IPS-18a (cell line): ENCODE data around the gene TMEM18.

Source experiments
- H3K27ac ChIP-seq: one replicate; pipeline ENCODE4 v1.5.1; 2013; ENCODE audit warnings: low read length
- H3K27me3 ChIP-seq: one replicate; pipeline ENCODE4 v1.6.1; 2013; ENCODE audit warnings: mild to moderate bottlenecking, low read length; ENCODE audit not compliant: control insufficient read depth, insufficient read depth
- H3K36me3 ChIP-seq: one replicate; pipeline ENCODE4 v1.6.1; 2013; ENCODE audit warnings: low read depth, low read length; ENCODE audit not compliant: control insufficient read depth
- H3K4me1 ChIP-seq: one replicate; pipeline ENCODE4 v1.6.1; 2013; ENCODE audit warnings: low read depth, low read length; ENCODE audit not compliant: control insufficient read depth
- H3K4me3 ChIP-seq: one replicate; pipeline ENCODE4 v1.5.1; 2013; ENCODE audit warnings: low read length
- H3K9ac ChIP-seq: one replicate; pipeline ENCODE4 v1.6.1; 2013; ENCODE audit warnings: mild to moderate bottlenecking, low read length, moderate library complexity
- H3K9me3 ChIP-seq: one replicate; pipeline ENCODE4 v1.6.1; 2013; ENCODE audit warnings: low read depth, low read length; ENCODE audit not compliant: control insufficient read depth

The TMEM18 gene

DNA sequence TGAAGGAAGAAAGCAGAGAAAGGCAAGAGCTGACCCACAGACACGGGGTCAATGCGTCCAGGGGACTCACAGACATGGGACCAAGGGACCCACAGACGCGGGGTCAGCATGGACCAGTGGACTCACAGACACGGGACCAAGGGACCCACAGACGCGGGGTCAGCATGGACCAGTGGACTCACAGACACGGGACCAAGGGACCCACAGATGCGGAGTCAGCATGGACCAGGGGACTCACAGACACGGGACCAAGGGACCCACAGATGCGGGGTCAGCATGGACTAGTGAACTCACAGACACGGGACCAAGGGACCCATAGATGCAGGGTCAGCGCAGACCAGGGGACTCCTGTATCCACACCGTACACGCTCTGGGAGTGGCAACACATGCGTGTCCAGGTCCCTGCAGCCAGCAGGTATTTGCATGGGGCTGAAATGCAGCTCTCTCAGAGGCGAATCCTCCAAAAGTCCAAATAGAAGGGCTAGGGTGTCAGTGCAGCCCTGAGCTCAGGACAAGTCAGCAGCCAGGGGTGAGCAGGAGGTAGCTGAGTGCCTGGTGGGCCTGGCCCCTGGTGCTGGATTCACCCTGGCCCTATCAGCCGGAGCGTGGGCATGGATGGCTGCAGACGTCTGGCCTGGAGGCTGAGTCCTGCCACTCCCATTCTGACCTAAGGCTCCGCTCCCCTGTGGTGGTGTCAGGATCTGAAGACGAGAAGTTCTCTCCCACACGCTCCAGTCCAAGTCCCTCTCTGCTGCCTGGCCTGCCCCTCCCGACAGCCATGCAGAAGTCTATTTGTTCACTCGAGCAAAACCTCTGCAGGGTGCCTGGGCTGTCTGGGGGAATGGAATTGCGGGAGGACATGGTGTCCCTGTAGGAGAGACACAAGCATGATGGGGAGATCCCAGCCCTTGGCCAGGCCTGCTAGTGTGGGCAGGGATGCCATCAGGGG is 28.5 kb downstream of the TMEM18 start:
- no peaks in the 10 kb centered on the region for H3K9me3 ChIP-seq
- H3K4me1 ChIP-seq, result no peaks in the 10 kb centered on the region
- no peak overlapping the region for H3K27ac ChIP-seq
- H3K4me3 ChIP-seq, result no peak overlapping the region
- H3K36me3 ChIP-seq, result no peaks in the 10 kb centered on the region
- H3K9ac ChIP-seq, result no peak overlapping the region
- no peaks in the 10 kb centered on the region for H3K27me3 ChIP-seq

DNA sequence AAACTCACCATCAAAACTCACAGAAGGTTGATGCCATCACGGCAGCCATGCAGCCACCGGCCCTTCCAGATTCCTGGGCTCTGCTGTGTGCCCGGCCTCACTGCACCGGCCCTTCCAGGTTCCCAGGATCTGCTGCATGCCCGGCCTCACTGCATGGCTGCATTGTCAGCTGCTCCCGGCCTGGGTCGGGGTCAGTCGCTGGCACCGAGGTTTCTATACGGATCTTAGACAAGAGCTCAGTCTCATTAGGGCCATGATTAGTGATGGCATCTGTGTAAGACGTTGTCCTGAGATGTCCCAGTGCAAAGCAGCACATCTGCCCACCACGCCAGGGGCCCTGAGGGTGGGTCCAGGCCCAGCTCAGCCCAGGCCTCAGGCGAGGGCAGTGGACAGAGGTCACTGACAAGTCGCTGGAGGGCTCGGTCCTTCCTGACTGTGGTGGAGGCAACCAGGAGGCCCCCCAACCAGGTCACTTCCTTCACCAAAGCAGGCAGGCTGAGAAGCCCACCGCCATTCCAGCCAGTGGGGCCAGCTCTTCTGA is 29.4 kb downstream of the TMEM18 start:
- no peaks in the 10 kb centered on the region for H3K27me3 ChIP-seq
- H3K4me1 ChIP-seq, result no peaks in the 10 kb centered on the region
- no peaks in the 10 kb centered on the region for H3K36me3 ChIP-seq
- H3K27ac ChIP-seq, result no peak overlapping the region
- H3K9me3 ChIP-seq, result no peaks in the 10 kb centered on the region
- no peak overlapping the region for H3K4me3 ChIP-seq
- H3K9ac ChIP-seq, result no peak overlapping the region

GRCh38 chr2:647003-647560 is 30.1 kb downstream of the TMEM18 start:
- Histone ChIP-seq H3K27me3 (no peaks in the 10 kb centered on the region), H3K9me3 (no peaks in the 10 kb centered on the region), H3K36me3 (no peaks in the 10 kb centered on the region), H3K9ac (no peak overlapping the region), H3K4me3 (no peak overlapping the region), H3K4me1 (no peaks in the 10 kb centered on the region), H3K27ac (no peak overlapping the region)

DNA sequence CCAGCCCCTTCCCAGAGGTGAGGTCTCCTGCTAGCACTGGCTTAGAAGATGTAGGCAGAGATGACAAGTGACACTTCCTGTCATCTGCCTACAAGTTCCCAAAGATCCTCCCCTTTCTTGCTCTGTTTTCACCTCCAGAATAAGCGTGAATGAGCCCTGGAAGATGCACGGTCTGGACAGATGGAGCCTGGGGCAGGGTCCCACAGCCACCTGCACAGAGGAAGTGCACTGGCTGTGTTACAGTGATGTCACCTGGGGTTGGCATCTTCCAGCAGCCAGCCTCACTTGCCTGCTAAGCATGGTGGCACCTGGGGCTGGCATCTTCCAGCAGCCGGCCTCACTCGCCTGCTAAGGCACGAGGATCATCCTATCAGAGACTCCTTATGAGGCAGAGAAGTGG is 32.3 kb downstream of the TMEM18 start:
- H3K27ac ChIP-seq, result no peak overlapping the region
- H3K4me3 ChIP-seq, result no peak overlapping the region
- H3K9me3 ChIP-seq, result no peaks in the 10 kb centered on the region
- H3K27me3 ChIP-seq, result no peaks in the 10 kb centered on the region
- no peak overlapping the region for H3K9ac ChIP-seq
- no peaks in the 10 kb centered on the region for H3K4me1 ChIP-seq
- H3K36me3 ChIP-seq, result no peaks in the 10 kb centered on the region

GRCh38 chr2:643761-644160 is 33.4 kb downstream of the TMEM18 start:
- Histone ChIP-seq H3K27ac (no peak overlapping the region), H3K4me1 (no peaks in the 10 kb centered on the region), H3K4me3 (no peak overlapping the region), H3K27me3 (no peaks in the 10 kb centered on the region), H3K9ac (no peak overlapping the region), H3K9me3 (no peaks in the 10 kb centered on the region), H3K36me3 (no peaks in the 10 kb centered on the region)

DNA sequence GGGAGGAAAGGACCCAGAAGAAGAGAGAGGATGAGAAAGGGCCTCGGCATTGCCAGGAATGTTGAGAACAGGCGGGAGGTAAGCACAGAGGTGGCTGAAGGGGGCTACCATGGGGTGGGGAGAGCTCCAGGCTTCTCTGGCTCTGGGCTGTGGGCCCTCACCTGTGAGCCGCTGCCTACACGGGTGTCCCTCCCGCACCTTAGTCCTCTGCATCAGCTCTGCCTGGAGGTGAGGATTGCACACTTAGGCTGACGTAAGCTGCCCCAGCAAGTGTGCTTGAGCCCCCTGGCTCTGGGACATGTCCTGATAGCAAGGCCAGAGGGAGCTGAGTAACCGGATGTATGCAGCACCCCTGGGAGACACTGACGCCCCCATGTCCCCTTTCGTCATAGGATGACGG is 33.9 kb downstream of the TMEM18 start:
- Histone ChIP-seq H3K27me3 (no peaks in the 10 kb centered on the region), H3K27ac (no peak overlapping the region), H3K4me3 (no peak overlapping the region), H3K4me1 (no peaks in the 10 kb centered on the region), H3K9ac (no peak overlapping the region), H3K36me3 (no peaks in the 10 kb centered on the region), H3K9me3 (no peaks in the 10 kb centered on the region)

DNA sequence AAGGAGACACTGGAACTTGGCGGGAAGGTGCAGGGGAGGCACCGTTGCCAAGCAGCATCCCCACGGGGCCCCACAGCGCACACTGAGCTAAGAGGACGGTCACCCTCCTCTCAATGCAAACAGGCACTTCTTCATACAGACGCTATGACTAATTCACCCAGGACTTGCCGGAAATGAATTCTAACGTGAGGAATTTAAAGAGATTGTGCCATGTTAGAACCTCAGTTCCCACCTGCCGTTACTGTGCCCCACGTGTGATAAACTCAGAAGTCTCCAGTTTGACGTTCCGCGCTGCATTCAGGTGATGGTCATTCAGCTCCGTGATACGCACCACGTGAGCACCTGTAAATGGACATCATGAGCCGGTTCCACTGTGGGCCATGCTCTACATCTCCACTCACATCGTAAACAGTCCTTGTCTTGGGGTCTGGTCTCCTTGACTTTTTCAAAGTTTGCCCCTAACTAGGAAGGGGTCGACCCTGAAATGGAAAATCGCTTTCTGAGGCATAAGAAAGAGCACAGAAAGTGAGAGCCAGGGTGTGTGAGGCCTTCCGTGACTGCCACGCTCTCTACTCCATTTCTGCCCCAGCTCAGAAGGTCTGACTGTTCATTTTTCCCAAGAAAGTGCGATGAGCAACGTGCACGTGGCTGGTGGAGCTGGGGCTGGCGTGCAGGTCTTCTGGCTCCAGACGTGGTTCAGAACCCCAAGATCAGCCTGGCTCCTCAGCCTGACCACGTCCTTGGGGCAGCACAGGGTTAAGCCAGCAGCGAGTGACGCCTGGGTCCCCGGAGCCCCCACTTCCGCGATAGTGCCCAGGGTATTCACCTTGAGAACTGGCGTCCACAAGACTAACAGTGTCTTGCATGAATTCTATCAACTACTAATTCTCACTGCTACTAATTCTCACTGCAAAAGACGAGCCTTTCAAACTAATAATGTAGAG is 35.1 kb downstream of the TMEM18 start:
- Histone ChIP-seq H3K27ac (no peak overlapping the region), H3K36me3 (no peaks in the 10 kb centered on the region), H3K4me1 (no peaks in the 10 kb centered on the region), H3K27me3 (no peaks in the 10 kb centered on the region), H3K4me3 (no peak overlapping the region), H3K9ac (no peak overlapping the region), H3K9me3 (no peaks in the 10 kb centered on the region)

GRCh38 chr2:641164-641871 is 35.9 kb downstream of the TMEM18 start:
- H3K4me3 ChIP-seq, result no peak overlapping the region
- no peaks in the 10 kb centered on the region for H3K36me3 ChIP-seq
- no peak overlapping the region for H3K9ac ChIP-seq
- no peaks in the 10 kb centered on the region for H3K9me3 ChIP-seq
- H3K27ac ChIP-seq, result no peak overlapping the region
- peaks cover 5% of the 10 kb centered on the region for H3K27me3 ChIP-seq
- no peaks in the 10 kb centered on the region for H3K4me1 ChIP-seq

GRCh38 chr2:639703-640102 is 37.5 kb downstream of the TMEM18 start:
- Histone ChIP-seq H3K4me1 (no peaks in the 10 kb centered on the region), H3K9ac (no peak overlapping the region), H3K4me3 (no peak overlapping the region), H3K27me3 (peaks cover 6% of the 10 kb centered on the region), H3K36me3 (no peaks in the 10 kb centered on the region), H3K9me3 (no peaks in the 10 kb centered on the region), H3K27ac (no peak overlapping the region)

- Histone ChIP-seq H3K36me3 (no peaks in the 10 kb centered on the region), H3K27me3 (peaks cover 6% of the 10 kb centered on the region), H3K27ac (no peak overlapping the region), H3K4me1 (no peaks in the 10 kb centered on the region), H3K9ac (no peak overlapping the region), H3K9me3 (no peaks in the 10 kb centered on the region), H3K4me3 (no peak overlapping the region)
These were observed 39.4 kb downstream of the TMEM18 start for GRCh38 chr2:637804-638203.

- Histone ChIP-seq H3K27ac (no peak overlapping the region), H3K9ac (no peak overlapping the region)
These were observed 39.8 kb downstream of the TMEM18 start for GRCh38 chr2:637406-637776.

More at GRCh38 chr2:637406-637776, 39.8 kb downstream of the TMEM18 start:
- Histone ChIP-seq H3K4me1 (no peaks in the 10 kb centered on the region), H3K36me3 (no peaks in the 10 kb centered on the region), H3K27me3 (peaks cover 6% of the 10 kb centered on the region), H3K9me3 (no peaks in the 10 kb centered on the region), H3K4me3 (no peak overlapping the region)
